Activated naive CD4-positive, alpha-beta T cell treated with anti-CD3 and anti-CD28 coated beads, Interleukin-2, amount 50 U/mL, for 16 hours (primary cell): ENCODE data around the gene OR4E2.
A peak's percentile ranks its signal among the peaks of the same experiment; 100 is the strongest.
"Not testable (repeated sequence)": the region's sequence is repeated elsewhere in the genome, so short reads cannot be mapped to it uniquely, and the experiment has no call there.

Experiments
- DNase-seq: peaks from one replicate; pipeline ENCODE4 v3.0.0-alpha.2; 2020

The OR4E2 gene

GRCh38 chr14:21698538-21698937 lies 44.9 kb downstream of the OR4E2 start:
- not testable (repeated sequence) for DNase-seq

- no peak for DNase-seq
These were observed 45.9 kb downstream of the OR4E2 start for GRCh38 chr14:21699551-21699950.

- DNase-seq, result no peak
These were observed 48.7 kb downstream of the OR4E2 start for GRCh38 chr14:21702316-21702715.

- DNase-seq, result no peak
These were observed 50.0 kb downstream of the OR4E2 start for GRCh38 chr14:21703357-21704326.

- DNase-seq, result no peak
These were observed 50.7 kb downstream of the OR4E2 start for GRCh38 chr14:21704338-21704737.

GRCh38 chr14:21711360-21711961 lies 57.8 kb downstream of the OR4E2 start:
- DNase-seq, result peak; percentile 15

- DNase-seq, result no peak
These were observed 58.4 kb downstream of the OR4E2 start for GRCh38 chr14:21712036-21712435.

GRCh38 chr14:21714318-21714929 lies 60.8 kb downstream of the OR4E2 start:
- DNase-seq, result no peak
